ELR (cell line): Measurements from ENCODE around the gene ZNF267.
A peak's percentile ranks its signal among the peaks of the same experiment; 100 is the strongest.
"Not testable (repeated sequence)": the region's sequence is repeated elsewhere in the genome, so short reads cannot be mapped to it uniquely, and the experiment has no call there.

ENCODE experiments used
- DNase-seq: peaks from one replicate; pipeline ENCODE4 v3.0.0-alpha.2; 2015; ENCODE audit warnings: low read depth

ZNF267 gene

DNA sequence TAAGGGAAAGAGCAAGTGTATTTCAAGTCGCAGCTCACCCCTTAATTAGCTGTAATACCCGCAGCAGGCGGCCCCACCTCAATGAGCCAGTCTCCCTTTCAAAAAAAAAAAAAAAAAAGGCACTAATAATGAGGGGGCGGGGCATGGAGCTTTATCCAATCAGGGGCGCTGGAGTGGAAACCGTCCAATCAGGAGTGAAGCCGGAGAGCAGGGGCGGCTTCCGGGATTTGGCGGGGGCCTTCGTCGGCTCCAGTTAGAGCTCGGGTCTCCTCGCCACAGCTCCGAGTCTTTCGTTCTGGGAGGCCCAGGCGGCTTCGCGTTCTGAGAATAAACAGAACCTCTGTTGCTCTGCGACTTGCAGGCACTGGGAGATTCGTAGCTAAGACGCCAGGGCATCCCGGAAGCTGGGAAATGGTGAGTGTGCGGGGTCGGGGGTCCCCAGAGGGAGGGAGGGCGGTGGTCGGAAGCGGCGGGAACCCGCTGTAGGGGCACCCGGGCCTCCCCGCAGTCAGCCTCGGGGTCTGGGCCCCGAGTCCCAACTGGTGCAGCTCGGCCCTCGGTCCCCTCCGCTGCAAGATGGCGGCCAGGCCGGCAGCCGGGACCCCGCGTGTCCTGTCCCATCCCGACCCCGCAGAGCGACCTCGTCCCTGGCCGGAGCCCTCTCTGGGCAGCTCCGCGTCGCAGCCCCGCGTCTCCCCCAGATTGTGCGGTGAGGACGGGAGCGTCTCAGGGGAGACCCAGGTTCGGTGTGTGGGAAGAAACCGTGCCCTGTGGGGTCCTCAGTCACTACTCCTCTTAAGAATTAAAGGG is at the start of gene ZNF267:
ZNF267 (plus strand) TSS at position 252 of the 810 bp plus-strand sequence; CDS start at position 412, 160 bp downstream.
- DNase-seq = peak; percentile 97

DNA sequence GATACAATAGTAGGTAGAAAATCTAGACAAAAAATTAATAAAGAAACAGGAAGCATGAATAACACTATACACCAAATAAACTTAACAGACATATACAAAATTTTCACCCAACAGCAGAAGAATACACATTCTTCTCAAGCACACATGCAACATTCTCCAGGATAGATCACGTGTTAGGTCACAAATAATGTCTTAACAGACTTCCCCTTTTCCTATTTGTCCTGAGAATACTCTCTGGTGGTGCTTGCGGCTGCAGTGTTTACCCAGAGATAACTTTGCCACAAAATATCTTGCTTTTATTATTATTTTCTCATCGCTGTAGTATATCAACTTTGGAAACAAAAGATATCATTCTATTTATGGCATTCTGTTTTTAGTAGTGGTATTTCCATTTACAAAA is 40.6 kb upstream of the ZNF267 start:
- DNase-seq = no peak

DNA sequence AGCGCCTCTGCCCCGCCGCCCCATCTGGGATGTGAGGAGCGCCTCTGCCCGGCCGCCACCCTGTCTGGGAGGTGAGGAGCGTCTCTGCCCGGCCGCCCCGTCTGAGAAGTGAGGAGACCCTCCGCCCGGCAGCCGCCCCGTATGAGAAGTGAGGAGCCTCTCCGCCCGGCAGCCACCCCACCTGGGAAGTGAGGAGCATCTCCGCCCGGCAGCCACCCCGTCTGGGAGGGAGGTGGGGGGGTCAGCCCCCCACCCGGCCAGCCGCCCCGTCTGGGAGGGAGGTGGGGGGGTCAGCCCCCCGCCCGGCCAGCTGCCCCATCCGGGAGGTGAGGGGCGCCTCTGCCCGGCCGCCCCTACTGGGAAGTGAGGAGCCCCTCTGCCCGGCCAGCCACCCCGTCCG is 37.2 kb upstream of the ZNF267 start:
- DNase-seq = not testable (repeated sequence)

GRCh38 chr16:31842864-31843263 is 30.7 kb upstream of the ZNF267 start:
- no peak for DNase-seq

DNA sequence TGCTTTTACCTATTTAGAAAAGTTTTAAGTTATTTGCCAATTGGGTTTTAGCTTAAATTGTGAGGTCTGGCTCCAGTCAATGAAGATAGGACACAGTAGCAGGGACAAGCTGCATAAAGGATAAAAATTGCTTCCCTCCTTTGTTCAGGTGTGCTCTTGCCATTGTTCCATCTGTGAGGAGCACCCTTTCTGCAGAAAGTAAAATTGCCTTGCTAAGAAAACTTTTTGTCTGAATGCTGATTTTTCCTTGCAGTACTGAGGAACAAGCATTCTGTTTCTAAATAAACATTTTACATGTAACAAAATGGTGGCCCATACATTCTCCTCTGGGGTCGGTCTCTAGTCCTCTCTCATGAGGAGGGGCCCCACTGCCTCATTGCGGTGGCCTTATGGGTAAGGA is 25.0 kb upstream of the ZNF267 start:
- not testable (repeated sequence) for DNase-seq

- DNase-seq = no peak
Observed at GRCh38 chr16:31853291-31853690, 20.3 kb upstream of the ZNF267 start.

- DNase-seq = no peak
Observed at GRCh38 chr16:31860508-31860907, 13.1 kb upstream of the ZNF267 start.

- DNase-seq = no peak
Observed at GRCh38 chr16:31861455-31861854, 12.2 kb upstream of the ZNF267 start.

- no peak for DNase-seq
Observed at GRCh38 chr16:31862761-31863160, 10.8 kb upstream of the ZNF267 start.

DNA sequence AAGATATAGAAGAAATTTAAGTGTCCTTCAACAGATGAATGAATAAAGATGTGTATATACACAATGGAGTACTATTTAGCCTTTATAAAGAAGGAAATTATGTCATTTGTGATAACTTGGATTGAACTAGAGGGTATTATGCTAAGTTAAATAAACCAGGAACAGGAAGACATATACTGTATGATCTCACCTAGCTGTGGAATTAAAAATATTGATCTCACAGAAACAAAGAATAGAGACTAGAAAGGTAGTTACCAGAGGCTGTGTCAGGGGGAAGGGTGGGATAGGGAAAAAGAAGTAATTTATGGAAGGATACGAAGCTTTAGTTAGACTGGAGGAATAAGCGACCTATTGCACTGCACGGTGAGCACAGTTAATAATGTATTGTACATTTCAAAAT is 5.4 kb upstream of the ZNF267 start:
- no peak for DNase-seq

DNA sequence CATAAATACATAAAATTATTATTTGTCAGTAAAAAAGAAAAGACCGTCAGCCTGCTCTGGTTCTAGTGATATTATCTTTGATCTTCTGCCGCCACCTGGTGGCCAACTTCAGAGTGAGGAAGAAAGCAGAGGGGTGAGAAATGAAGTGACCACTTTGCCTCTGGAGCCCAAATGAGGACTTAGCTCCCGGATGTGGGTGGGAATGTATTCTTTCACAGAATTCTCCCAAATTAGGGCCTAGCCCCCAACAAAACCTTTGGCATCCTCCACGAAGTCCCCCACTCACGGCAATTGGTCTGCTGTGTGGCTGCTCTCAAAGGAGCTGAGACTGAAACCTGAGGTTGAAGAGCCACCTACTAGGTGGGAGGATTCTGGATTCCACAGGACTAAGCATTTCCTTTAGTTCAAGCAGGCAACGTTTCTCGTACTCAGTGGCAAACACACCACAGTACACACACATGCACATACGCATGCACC is 4.9 kb upstream of the ZNF267 start:
- peak; percentile 81 for DNase-seq

DNA sequence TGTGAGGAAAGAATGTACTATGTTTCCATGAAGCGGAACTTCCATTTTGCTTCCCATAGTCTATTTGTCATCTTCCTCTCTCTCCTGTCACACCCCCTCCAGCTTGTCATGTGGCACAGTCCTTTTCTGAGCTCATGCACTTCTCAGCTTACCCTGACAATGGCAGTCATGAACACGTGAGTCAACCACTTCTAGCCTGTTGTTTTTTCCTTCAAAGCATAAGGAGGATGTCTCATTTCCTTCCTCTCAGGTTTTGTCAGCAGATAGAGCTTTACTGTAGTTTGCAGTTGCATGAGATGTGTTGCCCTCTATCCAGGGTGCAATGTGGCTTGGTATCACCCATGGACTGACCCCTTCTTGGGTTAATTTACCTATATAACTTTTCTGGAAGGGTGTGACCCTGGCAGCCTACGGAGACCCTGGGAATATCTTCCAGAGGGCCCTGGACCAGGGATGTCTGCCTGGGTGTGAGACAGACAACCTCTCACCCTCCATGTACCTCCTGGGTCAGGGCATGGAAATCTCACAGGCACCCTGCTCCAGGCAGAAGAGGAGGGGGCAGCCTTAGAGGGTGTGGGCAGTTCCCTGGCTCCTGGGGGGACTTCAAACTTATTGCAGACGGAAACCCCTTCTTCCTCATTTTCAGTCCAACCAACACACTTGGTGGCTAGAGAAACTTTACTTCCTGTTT is 4.0 kb upstream of the ZNF267 start:
- peak; percentile 98 for DNase-seq

GRCh38 chr16:31870809-31871208 is 2.8 kb upstream of the ZNF267 start:
- DNase-seq = no peak

- no peak for DNase-seq
Observed at GRCh38 chr16:31871510-31871909, 2.1 kb upstream of the ZNF267 start.

- no peak for DNase-seq
Observed at GRCh38 chr16:31872201-31872600, 1.4 kb upstream of the ZNF267 start.

DNA sequence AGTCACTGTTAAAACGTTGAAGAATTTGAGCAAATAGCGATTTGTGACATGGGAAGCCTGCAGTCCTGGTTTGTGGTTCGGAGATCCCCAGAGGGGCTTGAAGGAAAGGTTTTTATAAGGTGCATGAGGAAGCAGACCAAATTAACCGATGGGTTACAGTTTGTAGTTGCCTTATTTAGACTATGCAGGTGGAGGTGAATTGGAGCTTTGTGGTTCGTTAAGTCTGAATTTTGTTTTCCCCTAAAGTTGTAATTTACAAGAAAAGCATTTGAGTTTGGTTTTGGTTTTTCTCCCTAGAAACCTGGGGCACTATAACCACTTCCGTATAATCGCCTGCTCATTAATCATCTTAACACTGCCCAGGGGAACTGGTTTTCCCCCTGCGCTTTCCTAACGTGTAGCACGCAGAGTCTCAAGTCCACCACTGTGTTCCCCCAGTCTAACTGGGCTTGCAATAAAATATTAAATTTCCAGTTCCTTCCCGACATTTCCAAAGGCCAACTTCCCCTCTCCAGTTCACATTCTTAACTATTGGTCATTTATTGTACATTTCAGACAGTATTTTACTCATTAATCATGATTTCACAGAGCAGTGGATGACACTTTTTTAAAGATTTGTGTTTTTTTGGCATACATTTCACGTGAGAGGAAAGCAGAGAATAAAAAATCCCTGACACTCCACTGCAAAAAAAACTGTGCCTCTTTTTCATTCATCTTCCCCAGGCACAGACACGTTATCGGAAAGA is 932 bp downstream of the ZNF267 start:
- peak; percentile 72 for DNase-seq

- peak; percentile 57 for DNase-seq
Observed at GRCh38 chr16:31875112-31875803, 1.7 kb downstream of the ZNF267 start.

- no peak for DNase-seq
Observed at GRCh38 chr16:31875928-31876547, 2.4 kb downstream of the ZNF267 start.

GRCh38 chr16:31876951-31877828 is 3.6 kb downstream of the ZNF267 start:
- peak; percentile 94 for DNase-seq

GRCh38 chr16:31877876-31878642 is 4.5 kb downstream of the ZNF267 start:
- DNase-seq = no peak
